Measurements from ENCODE around the gene USP3. TPM values are rescaled to one million over a fixed set of nuclear protein-coding genes. Genes with fewer than 3 reads are reported as not detected.

Gene USP3
- total and polyA plus RNA-seq, 2 of the 13 experiments (the other 11 are each of a cell fraction or from before 2014, with no cell fraction given): 14.3 to 61.2 TPM

DNA sequence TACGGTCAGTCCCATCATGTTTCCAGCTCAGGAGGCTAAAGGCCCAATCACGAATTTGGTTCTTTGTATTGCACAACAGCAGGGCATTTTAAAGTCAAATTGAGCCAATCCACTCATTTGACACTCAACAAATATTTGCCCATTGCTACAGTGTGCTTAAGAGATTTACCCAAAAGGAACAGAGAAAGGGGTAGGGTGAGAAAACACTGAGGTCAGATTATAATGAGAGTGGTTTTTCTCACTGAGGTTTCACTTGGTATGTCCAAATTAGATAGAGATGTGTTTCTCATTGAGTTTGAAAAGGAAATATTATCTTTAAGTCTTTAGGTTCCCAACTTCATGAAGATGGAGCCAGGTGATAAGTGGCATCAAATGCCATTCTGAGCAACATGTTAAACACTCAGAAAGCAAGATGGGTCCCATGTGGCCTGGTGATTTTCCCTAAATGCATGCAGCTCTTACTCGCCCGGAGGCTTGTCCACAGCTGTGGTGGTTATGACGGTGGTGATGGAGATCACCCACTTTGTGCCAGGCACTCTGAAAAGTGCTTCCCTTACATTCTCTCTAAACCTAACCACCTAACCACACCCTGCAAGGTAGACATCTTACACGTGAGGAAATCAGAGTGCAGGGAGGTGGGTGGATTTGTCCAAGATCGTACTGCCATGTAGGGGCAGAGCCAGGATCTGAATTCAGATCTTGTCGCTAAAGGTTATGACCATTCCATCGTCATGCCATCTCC, 31.2 kb upstream of the USP3 start (continued):
- TF ChIP-seq GABPB1 (CRISPR knock-in tag; IDR thresholded peaks at IDR 0.05) (no peak), ZNF354B (CRISPR knock-in tag; IDR thresholded peaks at IDR 0.05) (no peak), HNRNPK (IDR thresholded peaks at IDR 0.05; ENCODE audit: low read depth, low read length, poor library complexity, severe bottlenecking) (no peak), TMF1 (CRISPR knock-in tag; IDR thresholded peaks at IDR 0.05; ENCODE audit: low read depth) (no peak), ZNF713 (CRISPR knock-in tag; IDR thresholded peaks at IDR 0.05) (no peak), SALL2 (CRISPR knock-in tag; IDR thresholded peaks at IDR 0.05) (no peak), MYC (CRISPR knock-in tag; IDR thresholded peaks at IDR 0.05; ENCODE audit: borderline replicate concordance) (0 out of 2 replicates have a peak, but pooled peaks have one; percentile 14), HOXA7 (CRISPR knock-in tag; IDR thresholded peaks at IDR 0.05) (no peak), POLR2G (IDR thresholded peaks at IDR 0.05; ENCODE audit: low read depth, low read length) (peak; percentile 16; the same call in 1 of the 2 replicates), ZNF33A (CRISPR knock-in tag; IDR thresholded peaks at IDR 0.05; ENCODE audit: borderline replicate concordance) (peak; percentile 60; the same call in 1 of the 2 replicates), NCOA1 (CRISPR knock-in tag; IDR thresholded peaks at IDR 0.05) (no peak; the same call in 1 of the 2 replicates), KLF11 (CRISPR knock-in tag; IDR thresholded peaks at IDR 0.05) (no peak), ZNF678 (CRISPR knock-in tag; IDR thresholded peaks at IDR 0.05) (peak; percentile 58; the same call in 1 of the 2 replicates), TEAD3 (CRISPR knock-in tag; optimal IDR thresholded peaks at IDR 0.05; ENCODE audit: borderline replicate concordance) (peak; percentile 77), NCOA2 (CRISPR knock-in tag; IDR thresholded peaks at IDR 0.05) (peak; percentile 92)
- TF ChIP-seq, protein P1, sequence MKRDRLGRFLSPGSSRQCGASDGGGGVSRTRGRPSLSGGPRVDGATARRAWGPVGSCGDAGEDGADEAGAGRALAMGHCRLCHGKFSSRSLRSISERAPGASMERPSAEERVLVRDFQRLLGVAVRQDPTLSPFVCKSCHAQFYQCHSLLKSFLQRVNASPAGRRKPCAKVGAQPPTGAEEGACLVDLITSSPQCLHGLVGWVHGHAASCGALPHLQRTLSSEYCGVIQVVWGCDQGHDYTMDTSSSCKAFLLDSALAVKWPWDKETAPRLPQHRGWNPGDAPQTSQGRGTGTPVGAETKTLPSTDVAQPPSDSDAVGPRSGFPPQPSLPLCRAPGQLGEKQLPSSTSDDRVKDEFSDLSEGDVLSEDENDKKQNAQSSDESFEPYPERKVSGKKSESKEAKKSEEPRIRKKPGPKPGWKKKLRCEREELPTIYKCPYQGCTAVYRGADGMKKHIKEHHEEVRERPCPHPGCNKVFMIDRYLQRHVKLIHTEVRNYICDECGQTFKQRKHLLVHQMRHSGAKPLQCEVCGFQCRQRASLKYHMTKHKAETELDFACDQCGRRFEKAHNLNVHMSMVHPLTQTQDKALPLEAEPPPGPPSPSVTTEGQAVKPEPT (CRISPR knock-in tag; IDR thresholded peaks at IDR 0.05; ENCODE audit: low read depth): no peak
- TF ChIP-seq, protein P2, sequence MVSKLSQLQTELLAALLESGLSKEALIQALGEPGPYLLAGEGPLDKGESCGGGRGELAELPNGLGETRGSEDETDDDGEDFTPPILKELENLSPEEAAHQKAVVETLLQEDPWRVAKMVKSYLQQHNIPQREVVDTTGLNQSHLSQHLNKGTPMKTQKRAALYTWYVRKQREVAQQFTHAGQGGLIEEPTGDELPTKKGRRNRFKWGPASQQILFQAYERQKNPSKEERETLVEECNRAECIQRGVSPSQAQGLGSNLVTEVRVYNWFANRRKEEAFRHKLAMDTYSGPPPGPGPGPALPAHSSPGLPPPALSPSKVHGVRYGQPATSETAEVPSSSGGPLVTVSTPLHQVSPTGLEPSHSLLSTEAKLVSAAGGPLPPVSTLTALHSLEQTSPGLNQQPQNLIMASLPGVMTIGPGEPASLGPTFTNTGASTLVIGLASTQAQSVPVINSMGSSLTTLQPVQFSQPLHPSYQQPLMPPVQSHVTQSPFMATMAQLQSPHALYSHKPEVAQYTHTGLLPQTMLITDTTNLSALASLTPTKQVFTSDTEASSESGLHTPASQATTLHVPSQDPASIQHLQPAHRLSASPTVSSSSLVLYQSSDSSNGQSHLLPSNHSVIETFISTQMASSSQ (IDR thresholded peaks at IDR 0.05; ENCODE audit: low read depth): peak; percentile 59; the same call in 1 of the 2 replicates
- TF ChIP-seq, protein P2 (CRISPR knock-in tag; IDR thresholded peaks at IDR 0.05; ENCODE audit: borderline replicate concordance): peak; percentile 89; the same call in 1 of the 2 replicates
- TF ChIP-seq, protein P3, sequence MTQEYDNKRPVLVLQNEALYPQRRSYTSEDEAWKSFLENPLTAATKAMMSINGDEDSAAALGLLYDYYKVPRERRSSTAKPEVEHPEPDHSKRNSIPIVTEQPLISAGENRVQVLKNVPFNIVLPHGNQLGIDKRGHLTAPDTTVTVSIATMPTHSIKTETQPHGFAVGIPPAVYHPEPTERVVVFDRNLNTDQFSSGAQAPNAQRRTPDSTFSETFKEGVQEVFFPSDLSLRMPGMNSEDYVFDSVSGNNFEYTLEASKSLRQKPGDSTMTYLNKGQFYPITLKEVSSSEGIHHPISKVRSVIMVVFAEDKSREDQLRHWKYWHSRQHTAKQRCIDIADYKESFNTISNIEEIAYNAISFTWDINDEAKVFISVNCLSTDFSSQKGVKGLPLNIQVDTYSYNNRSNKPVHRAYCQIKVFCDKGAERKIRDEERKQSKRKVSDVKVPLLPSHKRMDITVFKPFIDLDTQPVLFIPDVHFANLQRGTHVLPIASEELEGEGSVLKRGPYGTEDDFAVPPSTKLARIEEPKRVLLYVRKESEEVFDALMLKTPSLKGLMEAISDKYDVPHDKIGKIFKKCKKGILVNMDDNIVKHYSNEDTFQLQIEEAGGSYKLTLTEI (CRISPR knock-in tag; conservative IDR thresholded peaks at IDR 0.05): no peak
- TF ChIP-seq, protein P4, sequence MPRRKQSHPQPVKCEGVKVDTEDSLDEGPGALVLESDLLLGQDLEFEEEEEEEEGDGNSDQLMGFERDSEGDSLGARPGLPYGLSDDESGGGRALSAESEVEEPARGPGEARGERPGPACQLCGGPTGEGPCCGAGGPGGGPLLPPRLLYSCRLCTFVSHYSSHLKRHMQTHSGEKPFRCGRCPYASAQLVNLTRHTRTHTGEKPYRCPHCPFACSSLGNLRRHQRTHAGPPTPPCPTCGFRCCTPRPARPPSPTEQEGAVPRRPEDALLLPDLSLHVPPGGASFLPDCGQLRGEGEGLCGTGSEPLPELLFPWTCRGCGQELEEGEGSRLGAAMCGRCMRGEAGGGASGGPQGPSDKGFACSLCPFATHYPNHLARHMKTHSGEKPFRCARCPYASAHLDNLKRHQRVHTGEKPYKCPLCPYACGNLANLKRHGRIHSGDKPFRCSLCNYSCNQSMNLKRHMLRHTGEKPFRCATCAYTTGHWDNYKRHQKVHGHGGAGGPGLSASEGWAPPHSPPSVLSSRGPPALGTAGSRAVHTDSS (CRISPR knock-in tag; conservative IDR thresholded peaks at IDR 0.05): no peak

All from HepG2 (cell line).